Bronchial epithelial cell (primary cell): ENCODE results near the gene TMEM87B. TPM values are rescaled to one million over a fixed set of nuclear protein-coding genes. Genes with fewer than 3 reads are reported as not detected.

Source experiments
- DNase-seq: peaks from one replicate; pipeline ENCODE4 v3.0.0-alpha.2; 2010; ENCODE audit warnings: low read depth
- FAIRE-seq: peaks from 2 replicates; lab custom pipeline; 2011; peaks lifted over from hg19 to GRCh38; lab: Jason Lieb, UNC
- H3K27me3 ChIP-seq: 2 replicates; pipeline ENCODE4 v1.5.1; 2011; ENCODE audit warnings: low read length; ENCODE audit not compliant: control insufficient read depth, insufficient read depth
- H3K36me3 ChIP-seq: 2 replicates; pipeline ENCODE4 v1.5.1; 2011; ENCODE audit warnings: low read length; ENCODE audit not compliant: control insufficient read depth, insufficient read depth
- H3K4me3 ChIP-seq: 2 replicates; pipeline ENCODE4 v1.5.1; 2011; ENCODE audit warnings: mild to moderate bottlenecking, low read depth, low read length, control low read depth
- total RNA-seq: library from RNA; depleted of rRNA; stranded (reverse); fragments of >200 nt; gene quantifications from 2 replicates; pipeline ENCODE4 v1.2.1, GENCODE V29; 2014
- TF ChIP-seq, protein P1 (sequence below): IDR thresholded peaks from 2 replicates; pipeline ENCODE4 v1.5.1; 2011; ENCODE audit warnings: mild to moderate bottlenecking, moderate library complexity, low read length, control low read depth, inconsistent platforms; ENCODE audit not compliant: insufficient read depth, severe bottlenecking

Gene TMEM87B
- total RNA-seq, 1 donor from 2014 or later = 37.1 TPM

DNA sequence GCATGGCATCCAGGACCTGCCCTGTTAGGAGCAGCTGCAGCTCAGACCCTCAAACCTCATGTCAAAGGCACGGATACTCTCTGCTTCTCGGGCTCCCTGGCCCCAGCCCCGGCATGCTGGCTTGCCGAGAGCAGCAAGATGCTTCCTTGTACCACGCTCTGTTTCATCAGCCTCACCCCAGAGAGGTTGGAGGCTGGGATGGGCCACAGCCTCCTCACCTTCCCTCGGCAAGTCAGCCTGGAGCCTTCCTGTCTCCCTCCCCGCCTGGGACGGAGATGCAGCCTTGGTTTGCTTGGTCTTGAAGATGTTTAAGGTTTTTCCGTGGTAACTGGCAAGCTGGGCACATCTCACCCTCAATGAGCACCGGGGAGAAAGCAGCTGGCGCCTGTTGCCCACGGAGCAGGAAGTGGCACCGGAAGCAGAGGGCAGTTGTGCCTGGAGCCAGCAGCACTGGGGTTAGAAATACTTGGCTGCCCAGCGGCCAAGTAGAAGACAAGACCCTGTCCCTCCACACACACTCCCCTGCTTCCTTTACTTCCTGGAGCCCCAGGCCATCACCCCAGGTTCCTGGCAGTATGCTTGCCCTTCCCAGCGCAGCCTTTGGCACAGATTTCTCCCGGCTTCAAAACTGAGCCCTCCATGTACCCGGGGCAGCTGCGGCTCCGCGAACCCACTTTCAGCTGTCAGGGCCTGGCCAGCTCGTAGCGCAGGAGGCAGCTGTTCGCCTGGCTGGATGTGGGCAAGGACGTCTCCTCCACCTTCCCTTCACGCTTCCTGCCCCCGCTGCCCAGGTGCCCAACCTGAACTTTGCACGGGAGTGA is 100.5 kb downstream of the TMEM87B start:
- Histone ChIP-seq H3K36me3 (no peaks in the 10 kb centered on the region), H3K27me3 (no peaks in the 10 kb centered on the region), H3K4me3 (no peak overlapping the region)
- TF ChIP-seq, protein P1, sequence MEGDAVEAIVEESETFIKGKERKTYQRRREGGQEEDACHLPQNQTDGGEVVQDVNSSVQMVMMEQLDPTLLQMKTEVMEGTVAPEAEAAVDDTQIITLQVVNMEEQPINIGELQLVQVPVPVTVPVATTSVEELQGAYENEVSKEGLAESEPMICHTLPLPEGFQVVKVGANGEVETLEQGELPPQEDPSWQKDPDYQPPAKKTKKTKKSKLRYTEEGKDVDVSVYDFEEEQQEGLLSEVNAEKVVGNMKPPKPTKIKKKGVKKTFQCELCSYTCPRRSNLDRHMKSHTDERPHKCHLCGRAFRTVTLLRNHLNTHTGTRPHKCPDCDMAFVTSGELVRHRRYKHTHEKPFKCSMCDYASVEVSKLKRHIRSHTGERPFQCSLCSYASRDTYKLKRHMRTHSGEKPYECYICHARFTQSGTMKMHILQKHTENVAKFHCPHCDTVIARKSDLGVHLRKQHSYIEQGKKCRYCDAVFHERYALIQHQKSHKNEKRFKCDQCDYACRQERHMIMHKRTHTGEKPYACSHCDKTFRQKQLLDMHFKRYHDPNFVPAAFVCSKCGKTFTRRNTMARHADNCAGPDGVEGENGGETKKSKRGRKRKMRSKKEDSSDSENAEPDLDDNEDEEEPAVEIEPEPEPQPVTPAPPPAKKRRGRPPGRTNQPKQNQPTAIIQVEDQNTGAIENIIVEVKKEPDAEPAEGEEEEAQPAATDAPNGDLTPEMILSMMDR = no peak
- DNase-seq (no peak), FAIRE-seq (no peak)

- peak; percentile 18 for DNase-seq
- Histone ChIP-seq H3K4me3 (no peak overlapping the region), H3K27me3 (no peaks in the 10 kb centered on the region), H3K36me3 (no peaks in the 10 kb centered on the region)
- FAIRE-seq = no peak
- TF ChIP-seq, protein P1 = no peak
Measured at GRCh38 chr2:112156152-112156986, 101.3 kb downstream of the TMEM87B start.

DNA sequence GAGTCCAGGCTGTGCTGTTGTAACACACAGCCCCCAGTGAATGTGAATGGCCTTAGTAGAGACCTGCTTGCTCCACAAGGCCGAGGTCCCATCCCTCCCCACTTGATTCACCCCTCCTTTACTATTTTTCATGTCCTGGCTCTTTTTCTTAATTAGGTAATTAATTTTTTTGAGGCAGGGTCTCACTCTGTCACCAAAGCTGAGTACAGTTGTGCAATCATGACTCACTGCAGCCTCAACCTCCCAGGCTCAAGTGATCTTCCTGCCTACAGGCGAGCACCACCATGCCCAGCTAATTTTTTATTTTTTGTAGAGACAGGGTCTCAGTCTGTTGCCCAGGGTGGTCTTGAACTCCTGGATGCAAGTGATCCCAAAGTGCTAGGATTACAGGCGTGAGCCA is 102.4 kb downstream of the TMEM87B start:
- no peak for FAIRE-seq
- TF ChIP-seq, protein P1 = no peak
- peak; percentile 33 for DNase-seq

GRCh38 chr2:112159454-112159921 is 104.4 kb downstream of the TMEM87B start:
- no peak for DNase-seq
- no peak overlapping the region for H3K4me3 ChIP-seq
- no peaks in the 10 kb centered on the region for H3K27me3 ChIP-seq
- TF ChIP-seq, protein P1 = no peak
- FAIRE-seq = no peak
- H3K36me3 ChIP-seq = no peaks in the 10 kb centered on the region

More for the DNA sequence above, 102.4 kb downstream of the TMEM87B start:
- H3K27me3 ChIP-seq = no peaks in the 10 kb centered on the region
- H3K4me3 ChIP-seq = no peak overlapping the region
- no peaks in the 10 kb centered on the region for H3K36me3 ChIP-seq

- DNase-seq (no peak), FAIRE-seq (no peak)
- H3K36me3 ChIP-seq = no peaks in the 10 kb centered on the region
- H3K27me3 ChIP-seq = no peaks in the 10 kb centered on the region
- TF ChIP-seq, protein P1 = no peak
- no peak overlapping the region for H3K4me3 ChIP-seq
Measured at GRCh38 chr2:112160283-112161250, 105.5 kb downstream of the TMEM87B start.
